NCI-H2107 (cell line): ENCODE data around the gene SMAD3.

Source experiments
- DNase-seq: peaks from one replicate; lab custom pipeline; 2025; lab: John Stamatoyannopoulos, UW

SMAD3 gene

DNA sequence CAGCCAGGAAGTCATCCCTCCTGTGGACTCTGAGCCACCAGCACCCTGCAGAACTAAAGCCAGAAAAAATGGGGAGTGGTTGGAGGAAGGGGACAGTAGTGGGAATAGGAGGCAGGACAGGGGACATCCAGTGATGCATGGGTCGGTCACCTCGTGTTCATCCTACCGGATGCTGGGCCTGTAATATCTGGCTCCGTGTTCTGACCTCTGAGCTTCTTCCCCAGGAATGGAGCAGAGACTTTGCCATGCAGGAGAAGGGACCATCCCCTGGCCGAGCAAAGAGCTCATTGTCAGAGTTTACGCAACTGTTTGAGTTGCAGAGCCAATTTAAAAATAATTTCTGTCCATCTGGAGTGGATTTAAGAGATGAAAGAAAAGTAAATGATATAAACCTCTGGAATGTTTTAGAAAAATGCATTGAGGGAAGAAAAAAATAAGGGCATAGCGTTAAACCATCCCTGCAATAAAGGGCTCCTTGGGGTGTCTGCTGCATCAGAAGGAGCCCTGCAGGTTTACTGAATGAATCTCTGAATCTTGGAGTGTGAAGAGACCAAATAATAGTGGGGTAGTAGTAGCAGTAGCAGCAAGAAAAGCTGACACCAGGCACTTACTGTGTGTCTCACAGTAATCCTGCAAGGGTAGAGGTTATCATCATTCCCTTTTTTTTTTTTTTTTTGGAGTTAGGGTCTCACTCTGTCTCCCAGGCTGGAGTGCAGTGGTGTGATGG lies 118.2 kb downstream of the SMAD3 start:
- no peak for DNase-seq

DNA sequence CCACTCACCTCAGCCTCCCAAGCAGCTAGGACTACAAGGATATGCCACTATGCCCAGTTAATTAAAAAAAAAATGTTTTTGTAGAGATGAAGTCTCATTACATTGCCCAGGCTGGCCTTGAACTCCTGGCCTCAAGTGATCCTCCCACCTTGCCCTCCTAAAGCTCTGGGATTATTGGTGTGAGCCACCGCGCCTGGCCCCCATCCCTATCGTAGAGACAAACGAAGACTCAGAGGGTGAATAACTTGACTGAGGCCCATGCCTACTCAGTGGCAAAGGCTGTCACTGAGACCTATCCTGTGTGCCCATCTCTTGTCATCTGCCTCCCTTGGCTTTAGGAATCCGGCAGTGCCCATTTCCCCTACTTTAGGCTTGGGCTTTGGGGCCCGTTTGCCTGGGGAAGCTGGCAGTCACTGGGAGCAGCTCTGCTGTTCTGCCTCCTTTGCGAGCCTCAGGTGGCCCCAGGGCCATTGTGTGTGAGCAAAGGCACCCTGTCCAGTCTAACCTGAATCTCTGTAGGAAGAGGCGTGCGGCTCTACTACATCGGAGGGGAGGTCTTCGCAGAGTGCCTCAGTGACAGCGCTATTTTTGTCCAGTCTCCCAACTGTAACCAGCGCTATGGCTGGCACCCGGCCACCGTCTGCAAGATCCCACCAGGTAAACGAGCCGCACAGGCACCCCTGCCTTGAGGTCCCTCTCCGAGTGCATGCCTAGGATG lies 119.0 kb downstream of the SMAD3 start:
- no peak for DNase-seq

DNA sequence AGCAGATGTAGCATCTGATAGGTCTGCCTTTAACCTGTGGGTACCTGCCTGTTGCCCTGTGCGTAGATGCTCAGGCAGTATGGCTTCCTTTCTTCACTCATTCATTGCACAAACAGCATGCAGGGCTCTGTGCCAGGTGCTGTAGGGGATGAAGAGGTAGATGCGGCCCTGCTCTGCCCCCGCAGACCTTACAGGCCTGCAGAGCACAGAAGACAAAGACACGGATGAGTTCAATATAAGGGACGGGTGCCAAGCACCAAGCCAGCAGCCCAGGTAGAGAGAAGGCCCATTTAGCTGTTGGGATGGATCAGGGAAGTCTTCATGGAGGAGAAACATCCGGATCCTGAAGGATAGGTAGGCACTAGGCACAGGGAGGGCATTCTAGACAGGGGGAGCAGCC lies 119.6 kb downstream of the SMAD3 start:
- no peak for DNase-seq

DNA sequence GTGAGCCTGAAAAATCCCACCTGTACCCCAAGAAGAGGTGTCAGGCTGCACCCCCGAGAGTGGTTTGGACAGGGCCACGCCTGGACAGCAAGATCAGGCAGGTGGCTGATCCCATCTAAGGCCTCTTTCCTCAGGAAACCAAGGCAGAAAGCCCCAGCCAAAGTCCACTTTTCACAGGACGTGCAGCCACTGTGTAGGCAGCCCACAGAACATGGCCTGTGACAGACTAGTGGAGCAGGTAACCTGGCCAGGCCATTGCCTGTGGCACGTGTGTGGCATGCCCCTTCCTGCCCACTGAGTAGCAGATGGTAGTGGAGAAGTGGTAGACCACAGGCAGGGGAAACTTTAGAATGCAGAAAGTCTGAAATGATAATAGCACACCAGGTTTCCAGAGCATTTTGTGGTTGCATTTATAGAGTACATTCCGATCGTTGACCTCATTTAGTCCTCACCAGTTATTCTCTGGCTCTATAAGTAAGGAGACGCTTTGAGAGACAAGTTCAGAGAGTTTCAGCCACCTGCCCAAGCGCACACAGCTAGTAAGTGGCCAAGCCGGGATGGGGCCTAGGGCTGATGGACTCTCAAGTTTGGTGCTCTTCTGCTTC lies 120.3 kb downstream of the SMAD3 start:
- DNase-seq = no peak

DNA sequence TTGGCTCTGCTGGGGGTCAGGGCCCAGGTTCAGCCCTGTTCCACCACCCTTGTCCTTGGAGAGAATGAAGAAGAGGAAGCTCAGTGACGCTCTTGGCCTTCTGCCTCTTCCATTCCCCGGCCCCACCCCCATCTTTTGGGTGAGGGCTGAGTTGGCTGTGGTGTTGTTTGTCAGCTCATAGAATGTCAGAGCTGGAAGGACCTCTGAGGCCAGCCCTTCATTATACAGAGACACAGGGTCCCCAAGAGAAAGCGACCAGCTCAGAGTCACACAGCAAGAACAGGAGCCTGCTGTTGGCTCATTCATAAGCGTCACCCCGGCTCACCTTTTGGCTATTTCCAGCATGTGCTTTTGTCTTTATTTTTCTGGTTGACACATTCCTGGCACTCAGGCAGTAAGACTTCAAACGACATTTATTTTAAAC lies 120.8 kb downstream of the SMAD3 start:
- no peak for DNase-seq

DNA sequence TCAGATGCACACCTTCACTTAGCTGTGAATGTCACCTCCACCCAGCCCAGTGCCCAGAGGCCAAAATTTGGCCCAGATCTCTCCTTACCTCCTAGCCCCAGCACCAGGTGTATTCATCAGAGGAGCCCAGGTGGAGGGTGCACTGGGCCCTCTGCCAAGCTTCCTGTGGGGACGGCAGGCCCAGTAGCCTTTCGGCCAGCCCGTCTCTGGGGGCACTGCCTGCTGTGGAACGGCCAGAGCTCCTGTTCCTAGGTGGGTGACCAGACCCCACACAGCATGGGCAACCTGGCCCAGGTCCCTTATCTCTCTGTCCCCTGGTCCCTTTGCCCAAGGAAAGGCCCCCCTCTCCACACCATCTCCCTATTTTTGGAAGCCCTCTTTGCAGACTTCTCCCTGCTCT lies 121.3 kb downstream of the SMAD3 start:
- no peak for DNase-seq

DNA sequence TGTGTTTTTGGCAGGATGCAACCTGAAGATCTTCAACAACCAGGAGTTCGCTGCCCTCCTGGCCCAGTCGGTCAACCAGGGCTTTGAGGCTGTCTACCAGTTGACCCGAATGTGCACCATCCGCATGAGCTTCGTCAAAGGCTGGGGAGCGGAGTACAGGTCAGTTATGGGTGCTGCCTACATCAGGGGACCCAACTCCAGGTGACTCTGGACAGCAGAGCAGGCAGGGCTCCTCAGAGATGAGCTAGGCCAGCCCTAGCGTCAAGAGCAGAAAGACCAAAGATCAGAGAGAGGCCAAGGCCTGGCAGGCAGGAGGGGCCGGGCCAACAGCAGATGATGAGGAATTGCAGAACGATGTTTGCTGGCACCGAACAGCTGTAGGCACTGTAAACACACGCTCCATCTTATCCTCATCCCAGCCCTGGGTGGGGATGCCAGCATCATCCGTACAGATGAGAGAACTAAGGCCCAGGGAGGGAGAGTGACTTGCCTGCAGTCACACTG lies 122.0 kb downstream of the SMAD3 start:
- no peak for DNase-seq

DNA sequence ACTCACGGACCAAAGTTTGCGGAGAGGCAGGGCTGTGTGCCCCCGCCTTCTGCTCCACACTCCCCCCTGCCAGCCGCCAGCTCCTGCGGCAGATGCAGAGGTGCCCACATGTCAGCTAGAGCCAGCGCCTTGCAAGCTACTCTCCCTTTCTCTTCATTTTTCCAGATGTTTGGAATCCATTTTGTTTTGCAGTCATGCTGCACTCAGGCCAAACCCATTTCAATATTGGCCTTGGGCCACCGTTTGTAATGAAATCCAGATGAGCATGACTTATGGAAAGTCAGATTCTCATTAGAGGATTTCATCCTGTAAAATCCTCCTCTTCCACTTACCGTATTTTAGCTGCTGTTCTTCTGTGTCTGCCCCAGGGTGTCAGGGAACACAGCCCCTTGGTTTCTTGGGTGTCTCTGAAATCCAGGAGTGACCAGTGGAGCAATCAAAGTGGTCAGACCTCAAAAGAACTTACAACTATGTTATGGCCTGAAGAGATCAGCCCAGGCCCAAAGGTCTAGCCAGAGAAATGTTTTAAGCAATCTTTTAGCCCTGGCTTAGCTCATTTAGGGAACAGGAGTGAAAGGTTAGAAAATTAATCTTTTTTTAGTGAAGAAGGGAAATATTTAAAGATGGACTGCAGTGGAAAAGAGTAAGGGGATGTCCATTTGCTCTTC lies 123.3 kb downstream of the SMAD3 start:
- DNase-seq = no peak

DNA sequence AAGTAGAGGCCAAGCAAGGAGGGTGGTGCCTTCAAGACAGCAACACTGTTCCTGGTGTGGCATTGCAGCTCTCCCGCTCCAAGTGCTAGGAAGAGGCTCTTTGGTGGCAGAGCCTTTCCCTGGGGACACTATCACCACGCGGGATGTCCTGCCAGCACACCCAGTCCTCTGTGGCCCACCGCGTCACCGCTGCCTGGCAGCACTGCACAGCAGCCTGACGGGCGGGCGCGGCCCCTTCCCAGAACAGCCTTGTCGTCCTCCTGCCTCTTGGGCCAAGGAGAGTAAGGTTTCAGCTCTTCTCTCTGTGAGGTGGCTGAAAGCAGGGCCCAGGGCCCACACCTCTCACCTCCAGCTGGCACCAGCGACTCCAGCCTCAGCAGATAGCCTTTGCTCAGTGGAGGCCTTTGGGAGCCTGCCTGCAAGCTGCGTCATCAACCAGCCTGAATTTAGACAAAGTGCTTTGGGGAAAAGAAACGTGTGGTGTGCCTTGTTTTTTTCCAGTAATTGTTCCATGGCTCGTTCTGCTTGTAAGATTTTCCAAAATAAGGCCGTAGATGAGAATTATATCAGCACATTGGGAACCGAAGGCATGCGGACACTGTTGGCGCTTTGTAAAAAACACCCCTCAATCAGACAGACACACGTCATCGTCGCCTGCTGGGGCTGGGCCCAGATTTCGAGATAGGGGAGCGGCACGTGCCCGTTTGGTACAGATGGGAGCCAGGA lies 124.1 kb downstream of the SMAD3 start:
- DNase-seq = no peak

DNA sequence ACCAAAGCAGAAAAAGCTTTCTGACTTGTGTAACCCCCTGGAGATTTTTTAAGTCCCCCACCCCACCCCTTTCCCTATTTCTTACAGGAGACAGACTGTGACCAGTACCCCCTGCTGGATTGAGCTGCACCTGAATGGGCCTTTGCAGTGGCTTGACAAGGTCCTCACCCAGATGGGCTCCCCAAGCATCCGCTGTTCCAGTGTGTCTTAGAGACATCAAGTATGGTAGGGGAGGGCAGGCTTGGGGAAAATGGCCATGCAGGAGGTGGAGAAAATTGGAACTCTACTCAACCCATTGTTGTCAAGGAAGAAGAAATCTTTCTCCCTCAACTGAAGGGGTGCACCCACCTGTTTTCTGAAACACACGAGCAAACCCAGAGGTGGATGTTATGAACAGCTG lies 124.9 kb downstream of the SMAD3 start:
- no peak for DNase-seq

DNA sequence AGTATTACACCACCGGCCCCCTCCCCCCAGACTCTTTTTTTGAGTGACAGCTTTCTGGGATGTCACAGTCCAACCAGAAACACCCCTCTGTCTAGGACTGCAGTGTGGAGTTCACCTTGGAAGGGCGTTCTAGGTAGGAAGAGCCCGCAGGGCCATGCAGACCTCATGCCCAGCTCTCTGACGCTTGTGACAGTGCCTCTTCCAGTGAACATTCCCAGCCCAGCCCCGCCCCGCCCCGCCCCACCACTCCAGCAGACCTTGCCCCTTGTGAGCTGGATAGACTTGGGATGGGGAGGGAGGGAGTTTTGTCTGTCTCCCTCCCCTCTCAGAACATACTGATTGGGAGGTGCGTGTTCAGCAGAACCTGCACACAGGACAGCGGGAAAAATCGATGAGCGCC lies 125.4 kb downstream of the SMAD3 start:
- no peak for DNase-seq

DNA sequence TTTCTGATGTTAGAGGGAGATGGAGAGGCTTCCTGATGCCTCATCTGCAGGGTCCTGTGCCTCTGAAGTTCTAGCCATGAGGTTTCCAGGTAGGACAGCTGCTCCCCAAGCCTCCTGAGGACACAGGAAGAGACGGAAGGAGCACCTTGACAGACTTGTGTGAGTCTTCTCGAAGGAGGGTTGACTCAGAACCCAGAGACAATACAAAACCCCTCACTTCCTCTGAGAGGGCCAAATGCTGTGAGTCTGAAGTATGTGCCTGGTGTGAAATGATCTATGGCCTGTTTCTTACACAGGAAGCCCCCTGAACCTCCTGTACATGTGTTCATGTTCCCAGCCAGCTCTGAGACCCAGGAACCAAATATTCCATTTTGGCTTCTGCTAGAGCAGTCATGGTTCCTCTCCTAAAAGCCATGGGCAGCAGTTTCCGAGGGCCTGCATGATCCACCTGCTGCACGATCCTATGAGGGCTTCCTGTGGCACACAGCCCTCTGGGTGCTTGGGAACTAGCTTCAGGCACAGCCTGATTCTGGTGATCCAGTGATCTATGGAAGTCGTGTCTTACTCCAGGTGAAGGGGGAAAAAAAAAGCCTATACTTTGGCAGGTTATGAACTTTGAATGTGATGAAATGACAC lies 126.9 kb downstream of the SMAD3 start:
- DNase-seq = no peak

DNA sequence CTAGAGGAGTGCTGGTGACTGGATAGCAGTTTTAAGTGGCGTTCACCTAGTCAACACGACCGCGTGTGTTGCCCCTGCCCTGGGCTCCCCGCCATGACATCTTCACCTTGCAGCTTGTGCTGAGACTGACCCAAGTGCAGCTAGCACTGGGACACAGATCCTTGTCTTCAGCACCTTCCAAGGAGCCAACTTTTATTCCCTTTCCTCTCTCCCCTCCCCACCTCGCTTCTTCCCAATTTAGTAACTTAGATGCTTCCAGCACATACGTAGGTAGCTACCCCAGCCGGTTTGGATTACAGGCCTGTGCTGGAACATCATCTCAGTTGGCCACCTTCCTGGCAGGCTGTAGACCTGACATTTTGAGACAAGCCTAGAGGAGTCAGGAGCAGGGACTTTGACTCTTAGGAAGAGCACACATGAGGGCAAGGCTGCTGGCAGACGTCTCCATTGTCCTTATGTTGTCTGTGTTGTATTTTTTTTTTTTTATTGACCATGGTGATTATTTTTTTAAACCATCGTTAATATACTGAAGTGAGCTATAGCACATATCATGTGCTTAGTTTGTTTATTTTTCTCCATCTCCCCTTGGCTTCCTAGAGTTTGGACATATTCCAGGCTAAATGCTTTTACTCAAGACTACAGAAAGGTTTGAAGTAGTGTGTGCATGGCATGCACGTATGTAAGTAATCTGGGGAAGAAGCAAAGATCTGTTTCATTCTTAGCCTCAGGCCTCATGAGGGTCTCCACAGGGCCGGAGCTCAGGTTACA lies 128.0 kb downstream of the SMAD3 start:
- DNase-seq = no peak

DNA sequence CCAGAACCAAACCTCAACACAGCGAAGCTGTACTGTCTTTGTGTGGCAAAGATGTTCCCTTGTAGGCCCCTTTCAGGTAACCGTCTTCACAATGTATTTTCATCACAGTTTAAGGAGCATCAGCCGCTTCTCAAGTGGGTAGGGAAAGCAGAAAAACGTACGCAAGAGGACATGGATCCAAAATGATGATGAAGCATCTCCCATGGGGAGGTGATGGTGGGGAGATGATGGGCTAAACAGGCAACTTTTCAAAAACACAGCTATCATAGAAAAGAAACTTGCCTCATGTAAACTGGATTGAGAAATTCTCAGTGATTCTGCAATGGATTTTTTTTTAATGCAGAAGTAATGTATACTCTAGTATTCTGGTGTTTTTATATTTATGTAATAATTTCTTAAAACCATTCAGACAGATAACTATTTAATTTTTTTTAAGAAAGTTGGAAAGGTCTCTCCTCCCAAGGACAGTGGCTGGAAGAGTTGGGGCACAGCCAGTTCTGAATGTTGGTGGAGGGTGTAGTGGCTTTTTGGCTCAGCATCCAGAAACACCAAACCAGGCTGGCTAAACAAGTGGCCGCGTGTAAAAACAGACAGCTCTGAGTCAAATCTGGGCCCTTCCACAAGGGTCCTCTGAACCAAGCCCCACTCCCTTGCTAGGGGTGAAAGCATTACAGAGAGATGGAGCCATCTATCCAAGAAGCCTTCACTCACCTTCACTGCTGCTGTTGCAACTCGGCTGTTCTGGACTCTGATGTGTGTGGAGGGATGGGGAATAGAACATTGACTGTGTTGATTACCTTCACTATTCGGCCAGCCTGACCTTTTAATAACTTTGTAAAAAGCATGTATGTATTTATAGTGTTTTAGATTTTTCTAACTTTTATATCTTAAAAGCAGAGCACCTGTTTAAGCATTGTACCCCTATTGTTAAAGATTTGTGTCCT lies 129.0 kb downstream of the SMAD3 start:
- no peak for DNase-seq

DNA sequence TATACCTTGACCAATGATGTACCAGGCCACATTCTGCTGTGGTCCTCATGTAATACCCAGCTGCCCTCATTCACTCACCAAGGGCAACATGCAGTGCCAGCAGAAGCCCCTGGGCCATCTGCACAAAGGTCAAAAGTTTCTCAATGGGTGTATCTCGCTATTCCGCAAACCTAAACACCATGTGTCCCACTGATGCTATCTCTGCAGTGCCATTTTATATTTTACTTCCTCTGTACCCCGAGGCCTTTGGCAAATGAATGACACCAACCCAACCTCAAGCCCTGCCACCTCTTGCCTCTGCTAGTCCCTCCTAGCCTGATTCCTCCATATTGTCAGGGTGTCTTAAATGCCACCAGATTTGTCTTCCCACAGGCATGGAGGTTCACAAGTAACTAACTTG lies 129.9 kb downstream of the SMAD3 start:
- DNase-seq = no peak

DNA sequence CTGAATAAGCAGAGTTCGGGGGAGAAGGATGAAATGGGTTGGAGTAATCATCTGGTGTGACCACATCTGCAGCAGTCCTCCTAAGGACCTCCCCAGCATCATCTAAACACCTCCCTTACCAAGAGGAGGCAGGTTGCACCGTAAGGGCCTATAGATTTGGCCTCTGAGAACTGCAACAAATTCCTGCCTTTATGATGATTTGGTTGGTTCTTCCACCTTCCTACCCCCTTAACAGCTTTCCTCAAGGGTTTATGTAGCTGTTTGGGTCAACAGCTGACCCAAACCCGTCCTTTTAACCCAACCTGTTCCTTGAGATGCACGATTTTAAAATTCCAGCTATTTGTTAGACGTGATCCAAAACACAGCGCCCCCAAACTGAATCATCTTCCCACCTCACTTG lies 130.8 kb downstream of the SMAD3 start:
- DNase-seq = no peak

DNA sequence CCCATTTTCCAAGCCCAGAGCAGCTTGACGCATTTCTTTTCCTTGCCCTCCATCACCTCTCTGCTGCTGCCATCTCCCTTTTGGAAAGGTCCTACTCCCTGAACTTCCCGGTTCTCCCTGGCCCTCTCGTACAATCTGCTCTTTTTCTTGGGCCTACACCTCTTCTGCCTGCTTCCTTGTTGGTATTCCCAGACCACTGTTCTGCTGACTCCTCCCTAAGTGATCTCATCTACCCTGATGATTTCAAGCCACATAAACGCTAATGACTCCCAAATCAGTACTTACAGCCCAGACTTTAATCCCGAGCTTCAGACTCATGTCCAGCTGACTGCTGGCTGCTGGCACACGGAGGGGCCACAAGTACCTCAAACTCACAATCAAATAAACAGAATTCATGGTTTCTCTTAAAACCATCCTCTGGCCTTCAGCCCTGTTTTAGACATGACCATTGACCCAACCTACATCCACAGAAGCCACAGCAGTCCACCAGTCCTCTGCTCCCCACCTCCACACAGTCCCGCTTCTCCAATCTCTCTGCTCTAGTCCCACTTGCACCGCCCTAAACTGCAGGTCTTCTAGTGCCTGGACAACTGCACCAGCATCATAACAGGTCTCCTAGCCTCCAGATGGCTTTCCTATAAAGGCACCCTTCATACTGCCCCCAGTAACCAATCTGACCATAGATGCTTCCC lies 131.4 kb downstream of the SMAD3 start:
- no peak for DNase-seq

DNA sequence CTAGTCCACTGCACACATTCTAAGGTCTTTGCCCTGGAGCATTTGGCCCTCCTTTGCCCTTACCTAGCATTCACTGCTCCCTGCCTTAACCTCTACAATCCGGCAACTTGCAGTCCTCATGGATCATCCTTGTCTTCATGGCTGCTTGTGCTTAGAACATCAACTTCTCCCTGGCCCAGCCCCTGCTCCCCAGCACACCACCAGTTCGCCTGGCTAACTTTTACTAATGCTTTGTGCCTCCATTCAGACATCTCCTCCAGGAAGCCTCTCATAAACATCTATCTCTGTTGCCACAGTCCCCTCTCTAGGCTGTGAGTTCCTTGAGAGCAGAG lies 131.9 kb downstream of the SMAD3 start:
- no peak for DNase-seq

DNA sequence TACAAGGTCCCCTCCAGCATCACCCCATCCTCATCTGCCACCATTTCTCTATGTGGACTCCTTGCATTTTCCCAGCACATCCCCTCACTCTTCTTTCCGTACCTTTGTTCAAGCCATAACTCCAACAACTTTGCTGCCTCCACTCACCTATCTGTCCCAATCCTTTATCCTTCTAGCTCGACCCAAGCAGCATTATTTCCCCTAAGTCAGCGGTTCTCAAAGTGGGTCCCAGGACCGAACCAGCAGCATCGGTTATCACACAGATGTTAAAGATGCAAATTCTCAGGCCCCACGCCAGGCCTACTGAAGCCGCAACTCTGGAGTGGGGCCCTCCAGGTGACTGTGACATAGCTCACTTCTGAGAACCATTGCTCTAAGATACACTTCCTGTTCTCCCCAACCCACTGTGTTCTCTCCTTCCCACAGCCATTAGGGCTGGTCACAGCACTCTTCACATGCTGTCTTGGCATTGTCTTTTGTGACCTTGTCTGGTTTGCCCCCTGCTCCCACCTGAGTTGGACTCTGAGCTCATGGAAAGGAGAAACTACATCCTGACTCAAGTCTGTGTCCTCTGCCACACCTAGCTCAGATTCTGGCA lies 132.9 kb downstream of the SMAD3 start:
- DNase-seq = no peak
